GM18499 (cell line): ENCODE results near the gene MRPL51.
"Not testable (repeated sequence)": the region's sequence is repeated elsewhere in the genome, so short reads cannot be mapped to it uniquely, and the experiment has no call there.

Experiments used
- ATAC-seq: cut with Tn5 transposase; IDR thresholded peaks from one replicate; pipeline ENCODE4 v1.9.1; 2021; ENCODE audit warnings: moderate number of reproducible peaks; ENCODE audit not compliant: insufficient read depth, unreplicated experiment

Gene MRPL51

DNA sequence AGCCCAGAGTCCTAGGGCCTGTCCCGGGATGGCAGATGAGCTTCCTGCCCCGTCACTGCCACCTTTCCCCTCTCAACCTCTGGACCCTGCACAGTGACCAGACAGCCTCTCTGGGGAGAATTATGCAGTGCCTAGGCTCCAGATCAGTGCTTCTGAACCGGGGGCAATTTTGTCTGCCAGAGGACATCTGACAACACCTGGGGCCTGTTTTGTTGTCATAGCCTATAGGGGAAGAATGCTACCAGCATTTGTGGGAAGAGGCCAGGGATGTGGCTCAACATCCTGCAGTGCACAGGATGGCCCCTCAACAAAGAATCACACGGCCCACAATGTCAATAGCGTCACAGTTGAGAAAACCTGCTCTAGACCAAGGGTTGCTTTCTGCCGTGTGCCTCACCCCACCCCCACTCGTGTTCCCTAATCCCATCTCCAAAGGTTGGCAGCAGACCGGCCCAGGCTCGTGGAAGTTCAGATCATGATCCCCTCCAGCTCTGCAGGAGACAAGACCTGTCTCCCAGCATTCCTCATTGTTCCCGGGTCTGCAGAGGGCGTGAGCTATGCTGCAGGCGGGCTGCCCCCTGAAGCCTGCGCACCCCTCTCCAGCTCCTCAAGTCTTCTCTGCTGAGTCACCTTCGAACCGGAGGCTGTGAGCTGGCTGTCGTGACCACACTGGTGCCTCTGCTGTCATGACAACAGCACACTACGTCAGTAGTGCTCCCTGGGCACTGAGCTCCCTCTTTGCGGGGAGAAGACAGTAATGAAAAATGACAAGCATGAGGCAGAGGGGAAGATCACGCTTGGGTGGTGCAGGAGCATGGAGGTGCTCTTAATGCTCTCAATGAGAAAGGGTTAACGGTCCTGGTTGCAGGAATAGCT is 39.2 kb upstream of the MRPL51 start:
- ATAC-seq = peak; percentile 27

DNA sequence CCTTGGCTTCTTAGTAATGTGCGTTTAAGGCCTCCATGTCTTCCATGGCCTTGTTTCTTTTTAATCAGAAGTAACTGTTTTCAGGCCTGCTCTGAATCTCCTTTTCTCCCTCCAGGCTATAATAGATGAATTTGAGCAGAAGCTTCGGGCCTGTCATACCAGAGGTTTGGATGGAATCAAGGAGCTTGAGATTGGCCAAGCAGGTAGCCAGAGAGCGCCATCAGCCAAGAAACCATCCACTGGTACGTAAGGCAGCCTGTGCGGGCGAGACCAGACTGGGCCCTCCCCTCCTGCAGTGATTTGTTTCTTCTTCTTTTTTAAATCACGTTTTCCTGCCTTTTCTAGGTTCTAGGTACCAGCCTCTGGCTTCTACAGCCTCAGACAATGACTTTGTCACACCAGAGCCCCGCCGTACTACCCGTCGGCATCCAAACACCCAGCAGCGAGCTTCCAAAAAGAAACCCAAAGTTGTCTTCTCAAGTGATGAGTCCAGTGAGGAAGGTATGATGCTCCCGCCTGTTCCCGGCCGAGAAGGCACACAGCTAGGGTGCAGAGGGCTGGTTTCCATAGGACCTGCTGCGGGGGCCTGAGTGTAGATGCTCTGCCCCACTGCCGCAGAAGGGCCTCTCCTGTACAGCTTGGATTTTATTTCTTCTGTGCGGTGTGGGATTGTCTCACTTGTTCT is 37.7 kb upstream of the MRPL51 start:
- ATAC-seq = no peak

DNA sequence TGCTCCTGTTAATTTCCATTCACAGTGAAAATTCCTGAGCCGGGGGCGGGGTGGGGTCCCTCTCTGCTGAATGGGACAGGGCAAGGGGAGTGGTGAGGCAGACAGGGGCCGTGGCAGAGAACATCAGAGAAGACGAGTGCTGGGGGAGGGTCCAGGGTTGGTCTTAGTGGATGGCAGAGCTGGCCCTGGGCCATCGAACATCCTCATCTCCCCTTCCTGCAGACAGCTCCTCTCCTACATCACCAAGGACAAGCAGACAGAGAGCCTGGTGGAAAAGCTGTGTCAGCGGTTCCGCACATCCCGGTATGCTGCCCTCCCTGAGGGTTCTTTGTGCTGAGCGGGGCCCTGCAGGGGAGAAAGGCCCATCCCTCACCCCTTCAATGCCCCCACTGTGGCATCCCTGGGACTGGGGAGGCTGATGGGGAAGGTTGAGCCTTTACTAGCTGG is 36.3 kb upstream of the MRPL51 start:
- no peak for ATAC-seq

DNA sequence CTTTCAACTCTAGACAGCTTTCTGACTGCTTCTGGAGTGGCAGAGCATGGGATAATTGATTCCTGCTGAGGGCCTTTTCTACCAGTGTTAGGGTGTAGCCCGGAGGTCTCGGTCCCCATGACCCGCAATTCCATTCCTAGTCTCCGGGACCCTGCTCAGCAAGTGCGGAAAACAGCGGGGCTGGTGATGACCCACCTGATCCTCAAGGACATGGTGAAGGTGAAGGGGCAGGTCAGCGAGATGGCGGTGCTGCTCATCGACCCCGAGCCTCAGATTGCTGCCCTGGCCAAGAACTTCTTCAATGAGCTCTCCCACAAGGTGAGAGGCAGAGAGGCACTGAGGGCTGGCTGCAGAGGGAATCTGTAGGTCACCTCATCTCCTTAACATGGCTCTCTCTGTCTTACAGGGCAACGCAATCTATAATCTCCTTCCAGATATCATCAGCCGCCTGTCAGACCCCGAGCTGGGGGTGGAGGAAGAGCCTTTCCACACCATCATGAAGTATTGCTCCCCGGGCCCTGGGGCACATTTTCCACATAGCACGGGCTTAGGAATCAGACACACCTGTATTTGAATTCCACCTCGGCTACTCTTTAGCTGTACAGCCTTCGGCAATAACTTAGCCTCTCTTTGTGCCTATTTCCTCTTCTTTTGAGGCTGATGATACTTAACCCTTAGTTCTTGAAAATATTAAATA is 35.6 kb upstream of the MRPL51 start:
- ATAC-seq = no peak

GRCh38 chr12:6527711-6528110 is 34.6 kb upstream of the MRPL51 start:
- ATAC-seq = no peak

DNA sequence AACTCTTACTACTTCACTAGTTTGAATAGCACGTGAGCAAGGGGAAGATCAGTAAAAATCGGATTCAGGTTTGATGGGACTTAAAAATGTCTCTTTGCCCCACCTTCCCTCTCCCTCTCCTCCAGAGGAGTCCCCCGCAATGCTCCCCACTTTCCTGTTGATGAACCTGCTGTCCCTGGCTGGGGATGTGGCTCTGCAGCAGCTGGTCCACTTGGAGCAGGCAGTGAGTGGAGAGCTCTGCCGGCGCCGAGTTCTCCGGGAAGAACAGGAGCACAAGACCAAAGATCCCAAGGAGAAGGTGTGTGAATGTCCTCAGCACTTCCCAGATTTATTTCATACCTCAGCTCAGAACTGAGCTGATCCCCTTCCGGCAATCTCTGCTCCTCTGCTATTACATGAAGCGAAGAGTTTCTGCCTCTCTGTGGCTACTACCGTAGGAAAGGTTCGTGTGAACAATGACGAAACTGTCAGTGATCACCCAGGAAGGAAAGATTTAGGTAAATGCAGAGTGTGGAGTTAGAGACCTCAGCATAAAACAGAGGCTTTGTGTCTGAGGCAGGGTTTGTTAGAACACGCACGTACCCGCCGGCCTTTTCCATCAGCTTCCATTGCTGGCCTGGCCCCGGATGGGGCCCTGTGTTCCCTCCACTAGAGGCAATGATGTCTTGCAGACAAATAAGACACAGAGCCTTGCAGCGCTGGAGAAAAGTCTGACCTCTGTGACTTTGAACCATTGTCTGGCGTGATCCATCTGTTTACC is 33.9 kb upstream of the MRPL51 start:
- ATAC-seq = no peak

- no peak for ATAC-seq
These were observed 33.1 kb upstream of the MRPL51 start for GRCh38 chr12:6526201-6526600.

- ATAC-seq = no peak
These were observed 31.6 kb upstream of the MRPL51 start for GRCh38 chr12:6524648-6525047.

- no peak for ATAC-seq
These were observed 30.6 kb upstream of the MRPL51 start for GRCh38 chr12:6523708-6524107.

DNA sequence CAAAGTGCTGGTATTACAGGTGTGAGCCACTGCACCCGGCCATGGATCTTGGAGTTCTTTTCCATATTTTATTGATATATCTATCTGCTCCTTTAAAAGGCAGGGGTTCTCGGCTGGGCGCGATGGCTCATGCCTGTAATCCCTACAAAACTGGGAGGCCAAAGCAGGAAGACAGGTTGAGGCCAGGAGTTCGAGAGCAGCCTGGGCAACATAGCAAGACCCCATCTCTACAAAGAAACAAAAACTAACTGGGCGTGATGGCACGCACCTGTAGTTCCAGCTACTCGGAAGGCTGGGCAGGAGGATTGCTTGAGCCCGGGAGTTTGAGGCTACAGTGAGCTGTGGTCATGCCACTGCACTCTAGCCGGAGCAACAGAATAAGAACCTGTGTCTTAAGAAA is 29.1 kb upstream of the MRPL51 start:
- no peak for ATAC-seq

GRCh38 chr12:6520186-6520585 is 27.1 kb upstream of the MRPL51 start:
- no peak for ATAC-seq

DNA sequence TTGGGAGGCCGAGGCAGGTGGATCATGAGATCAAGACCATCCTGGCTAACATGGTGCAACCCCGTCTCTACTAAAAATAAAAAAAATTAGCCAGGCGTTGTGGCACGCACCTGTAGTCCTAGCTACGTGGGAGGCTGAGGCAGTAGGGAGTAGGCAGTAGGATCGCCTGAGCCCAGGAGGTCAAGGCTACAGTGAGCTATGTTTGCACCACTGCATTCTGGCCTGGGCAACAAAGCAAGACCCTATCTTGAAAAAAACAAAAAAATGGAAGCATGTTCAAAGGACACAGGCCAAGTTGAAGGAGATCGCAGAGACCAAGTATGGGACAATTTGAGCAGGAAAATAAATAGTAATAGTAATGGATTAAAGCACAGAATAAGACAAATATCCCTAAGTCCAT is 15.0 kb upstream of the MRPL51 start:
- no peak for ATAC-seq

- no peak for ATAC-seq
These were observed 14.3 kb upstream of the MRPL51 start for GRCh38 chr12:6507102-6507998.

GRCh38 chr12:6500466-6500865 is 7.4 kb upstream of the MRPL51 start:
- no peak for ATAC-seq

DNA sequence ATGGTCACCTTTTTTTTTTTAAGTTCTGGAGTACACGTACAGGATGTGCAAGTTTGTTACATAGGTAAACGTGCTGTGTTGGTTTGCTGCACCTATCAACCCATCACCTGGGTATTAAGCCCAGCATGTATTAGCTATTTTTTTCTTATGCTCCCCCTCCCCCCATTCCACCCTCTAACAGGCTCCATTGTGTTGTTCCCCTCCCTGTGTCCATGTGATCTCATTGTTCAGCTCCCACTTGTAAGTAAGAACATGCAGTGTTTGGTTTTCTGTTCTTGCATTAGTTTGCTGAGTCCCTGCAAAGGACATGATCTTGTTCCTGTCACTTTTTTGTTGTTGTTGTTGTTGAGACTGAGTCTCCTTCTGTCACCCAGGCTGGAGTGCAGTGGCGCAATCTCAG is 4.2 kb upstream of the MRPL51 start:
- not testable (repeated sequence) for ATAC-seq

- ATAC-seq = no peak
These were observed 1.9 kb upstream of the MRPL51 start for GRCh38 chr12:6494968-6495367.

GRCh38 chr12:6494258-6494743 is 1.2 kb upstream of the MRPL51 start:
- no peak for ATAC-seq

GRCh38 chr12:6493497-6494257 is 615 bp upstream of the MRPL51 start, which contains the start of gene NCAPD2:
Gene NCAPD2 (plus strand): TSS chr12:6494102. CDS start chr12:6495099, 997 bp downstream.
- peak; percentile 54 for ATAC-seq
